HG02642 (cell line): ENCODE results near the gene ITGA2B.
"Not testable (repeated sequence)": the region's sequence is repeated elsewhere in the genome, so short reads cannot be mapped to it uniquely, and the experiment has no call there.

Source experiments
- ATAC-seq: cut with Tn5 transposase; IDR thresholded peaks from one replicate; pipeline ENCODE4 v1.9.1; 2021; ENCODE audit warnings: mild to moderate bottlenecking; ENCODE audit not compliant: unreplicated experiment, poor library complexity

Gene ITGA2B

DNA sequence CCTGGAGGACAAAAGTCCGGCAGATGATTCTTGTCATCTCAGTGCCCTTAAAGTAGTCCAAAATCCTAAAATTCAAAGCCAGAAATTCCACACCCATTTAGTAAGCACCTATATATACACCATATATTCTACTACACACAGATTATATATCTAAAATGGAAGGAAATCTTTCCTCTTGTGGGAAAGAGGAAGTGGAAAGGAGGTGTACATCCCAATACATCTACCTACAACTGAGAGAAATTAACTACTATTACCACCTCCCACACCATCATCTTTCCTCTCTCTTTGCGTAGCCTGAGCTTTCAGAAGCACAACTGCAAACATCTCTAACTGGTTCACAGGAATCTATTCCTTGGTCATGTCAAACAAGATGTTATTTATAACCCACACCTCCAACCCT is 5.4 kb upstream of the ITGA2B start:
- ATAC-seq, result no peak

DNA sequence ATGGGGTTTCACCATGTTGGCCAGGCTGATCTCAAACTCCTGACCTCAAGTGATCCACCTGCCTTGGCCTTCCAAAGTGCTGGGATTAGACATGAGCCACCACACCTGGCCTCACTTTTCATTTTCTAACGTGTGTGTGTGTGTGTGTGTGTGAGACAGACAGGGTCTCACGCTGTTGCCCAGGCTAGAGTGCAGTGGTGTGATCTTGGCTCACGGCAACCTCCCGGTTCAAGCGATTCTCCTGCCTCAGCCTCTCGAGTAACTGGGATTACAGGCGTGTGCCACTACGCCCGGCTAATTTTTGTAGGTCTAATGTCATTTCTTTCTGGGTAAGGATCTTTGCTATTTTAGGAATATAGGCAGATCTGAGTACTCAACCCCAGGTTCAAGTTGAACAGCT is 4.7 kb upstream of the ITGA2B start:
- ATAC-seq, result not testable (repeated sequence)

DNA sequence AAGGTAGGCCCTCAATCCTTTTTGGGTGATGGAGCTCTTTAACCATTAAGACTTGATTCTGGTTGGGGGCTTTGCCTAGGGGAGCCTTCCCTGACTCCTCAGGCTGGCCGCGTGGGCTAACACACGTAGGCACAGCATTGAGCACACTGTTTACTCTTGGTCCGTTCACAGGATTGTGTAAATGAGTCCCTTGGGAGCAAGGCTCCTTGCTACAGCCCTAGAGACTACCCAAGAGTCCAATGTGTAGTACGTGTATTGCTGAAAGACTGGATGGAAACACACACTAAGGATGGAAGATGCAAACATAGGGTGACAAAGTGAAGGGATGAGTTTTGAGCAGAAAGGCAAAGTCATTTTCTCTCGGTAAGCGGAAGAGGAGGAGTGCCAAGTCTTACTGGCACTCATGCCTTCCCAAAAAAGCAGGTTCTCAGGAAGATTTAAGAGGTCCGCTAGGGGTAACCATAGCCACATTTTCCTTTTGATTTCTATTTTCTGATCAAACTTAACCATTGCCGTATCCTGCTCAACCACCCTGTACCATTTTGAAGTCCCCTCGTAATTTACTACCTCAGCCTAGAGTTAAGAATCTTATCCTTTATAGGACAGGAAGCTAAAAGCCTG is 911 bp upstream of the ITGA2B start:
- no peak for ATAC-seq

DNA sequence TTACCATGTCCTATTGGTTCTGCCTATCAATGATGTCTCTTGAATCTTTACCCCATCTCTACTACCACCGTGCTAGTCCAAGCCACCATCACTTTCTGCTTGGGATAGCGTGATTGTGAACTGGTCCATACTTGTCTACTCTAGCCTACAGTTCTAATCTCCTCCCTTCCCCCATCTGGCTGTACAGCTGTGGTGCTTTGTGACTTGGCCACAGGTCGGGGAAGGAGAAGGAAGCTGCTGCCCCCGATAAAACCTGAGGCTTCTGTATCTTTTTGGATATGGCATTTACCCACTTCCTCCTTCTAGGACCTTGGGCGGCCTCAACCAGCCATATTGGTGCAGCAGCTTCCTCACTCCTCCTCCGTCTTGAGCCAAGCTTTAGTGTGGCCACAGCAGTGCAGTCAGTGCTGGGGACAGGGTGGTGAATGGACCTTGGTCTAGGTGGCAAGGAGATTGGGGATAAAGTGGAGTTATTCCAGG is 314 bp upstream of the ITGA2B start:
- no peak for ATAC-seq

DNA sequence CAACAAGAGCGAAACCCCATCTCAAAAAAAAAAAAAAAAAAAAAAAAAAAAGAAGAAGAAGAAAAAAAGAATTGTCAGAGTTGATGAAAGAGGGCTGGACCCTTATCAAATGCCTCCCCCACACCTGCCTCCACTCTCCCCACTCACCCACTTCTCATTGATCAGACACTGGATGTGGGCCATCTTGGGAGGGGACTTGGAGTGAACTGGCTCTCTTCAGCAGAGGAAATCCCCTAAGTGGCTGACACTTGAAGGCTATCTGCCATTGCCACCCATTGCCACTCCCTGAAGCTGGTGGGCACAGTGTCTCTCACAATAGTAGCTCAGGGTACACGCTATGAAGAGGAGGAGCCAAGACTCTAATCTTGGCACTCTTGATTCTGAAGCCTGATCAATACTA is 1.6 kb downstream of the ITGA2B start:
- no peak for ATAC-seq

DNA sequence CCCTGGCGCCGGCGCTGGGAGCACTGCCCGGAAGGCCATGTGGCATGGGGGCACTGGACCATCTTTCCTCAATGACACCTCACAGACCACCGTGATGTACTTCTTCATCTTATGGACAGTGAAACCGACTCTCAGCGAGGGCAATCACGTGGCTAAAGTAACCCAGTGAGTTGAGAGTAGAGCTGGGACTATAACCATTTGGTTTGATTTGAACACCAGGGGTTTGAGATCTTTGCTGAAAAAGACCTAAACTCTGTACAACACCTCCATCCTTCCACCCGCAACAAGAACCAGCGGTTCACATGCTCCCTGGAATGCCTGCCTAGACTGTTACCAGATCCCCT is 3.3 kb downstream of the ITGA2B start:
- ATAC-seq, result no peak

DNA sequence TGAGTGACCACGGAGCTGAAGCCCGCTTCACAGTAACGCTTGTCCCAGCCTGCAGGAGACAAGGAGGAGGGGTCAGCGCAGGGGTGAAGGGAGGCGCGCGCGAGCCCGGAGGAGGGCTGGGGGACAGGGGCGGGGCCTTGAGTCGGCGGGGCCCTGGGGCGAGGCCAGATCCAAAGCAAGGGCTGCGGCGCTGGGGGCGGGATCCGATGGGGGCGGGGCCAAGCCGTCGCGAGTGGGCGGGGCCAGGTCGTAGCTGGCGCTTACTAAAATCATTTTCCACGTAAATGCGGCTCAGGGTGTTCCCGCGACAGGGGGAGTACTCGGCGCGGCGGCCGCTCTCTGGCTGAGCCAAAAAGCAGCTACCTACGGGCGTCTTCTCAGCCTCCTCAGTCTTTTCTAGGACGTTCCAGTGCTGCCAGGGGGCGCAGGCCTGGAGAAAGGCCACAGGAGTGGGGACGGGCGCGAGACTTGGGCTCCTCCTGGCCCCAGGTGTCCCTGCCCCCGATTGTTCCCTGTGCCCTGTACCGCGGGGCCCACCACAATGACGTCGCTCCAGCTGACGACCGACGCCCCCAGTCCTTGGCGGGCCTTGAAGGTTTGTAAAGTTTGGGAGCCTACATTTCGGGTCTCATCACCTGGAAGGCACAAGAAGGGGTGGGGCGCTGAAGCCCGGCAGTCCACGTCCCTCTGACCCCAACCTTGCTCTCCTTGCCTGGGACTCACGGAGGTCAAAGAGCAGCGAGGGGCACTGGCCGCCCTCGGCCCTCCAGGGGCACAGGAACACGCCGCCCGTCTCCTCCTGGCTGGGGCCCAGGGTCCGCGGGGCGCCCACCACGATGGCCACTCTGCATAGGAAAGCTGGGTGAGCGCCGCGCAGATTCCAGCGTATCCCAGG is 3.9 kb downstream of the ITGA2B start:
- peak; percentile 69 for ATAC-seq

DNA sequence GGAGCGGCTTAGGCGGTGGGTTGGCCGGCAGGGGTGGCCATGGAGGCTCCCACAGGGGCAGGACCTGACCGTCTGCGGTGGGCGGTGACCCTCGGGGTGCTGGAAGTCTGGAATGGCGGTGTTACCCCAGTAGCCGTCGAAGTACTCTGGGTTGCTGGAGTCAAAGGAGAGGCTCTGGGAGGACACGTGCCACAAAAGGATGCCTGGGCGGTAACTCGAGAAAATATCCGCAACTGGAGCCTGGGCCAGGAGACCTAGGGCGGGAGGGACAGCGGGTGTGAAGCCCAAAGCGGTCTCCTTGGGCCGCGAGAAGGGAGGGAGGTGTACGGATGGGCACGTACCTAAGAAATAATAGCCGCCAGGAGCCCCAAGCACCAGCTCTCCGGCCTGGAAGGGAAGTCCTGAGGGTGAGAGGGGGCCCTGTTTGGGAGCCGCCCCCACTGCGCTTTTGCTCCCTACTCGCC is 4.6 kb downstream of the ITGA2B start:
- no peak for ATAC-seq

DNA sequence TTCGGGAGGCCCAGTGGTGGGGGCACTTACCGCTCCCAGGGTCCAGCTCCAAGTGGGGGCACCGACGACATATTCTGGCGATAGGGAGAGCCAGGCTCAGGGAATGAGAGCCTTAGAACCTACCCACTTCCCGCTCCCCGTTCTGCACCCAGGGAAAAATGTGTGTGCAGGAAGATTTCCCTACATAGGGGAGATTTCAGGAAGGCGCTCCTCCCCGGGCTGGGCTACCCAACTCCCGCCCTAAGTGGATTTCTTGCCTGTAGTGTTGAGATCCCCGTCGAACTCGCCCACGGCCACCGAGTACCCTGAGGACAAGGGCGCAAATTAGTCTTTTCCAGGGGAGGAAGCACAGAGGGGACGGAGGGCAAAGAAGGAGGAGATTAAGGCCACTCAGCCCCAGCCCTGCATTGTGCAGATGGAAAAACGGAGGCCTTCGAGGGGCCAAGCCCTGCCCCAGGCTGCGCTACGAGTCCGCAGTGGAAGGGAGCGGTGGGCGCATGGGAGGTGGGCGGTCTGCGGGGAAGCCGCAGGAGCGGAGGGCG is 5.1 kb downstream of the ITGA2B start:
- ATAC-seq, result no peak

DNA sequence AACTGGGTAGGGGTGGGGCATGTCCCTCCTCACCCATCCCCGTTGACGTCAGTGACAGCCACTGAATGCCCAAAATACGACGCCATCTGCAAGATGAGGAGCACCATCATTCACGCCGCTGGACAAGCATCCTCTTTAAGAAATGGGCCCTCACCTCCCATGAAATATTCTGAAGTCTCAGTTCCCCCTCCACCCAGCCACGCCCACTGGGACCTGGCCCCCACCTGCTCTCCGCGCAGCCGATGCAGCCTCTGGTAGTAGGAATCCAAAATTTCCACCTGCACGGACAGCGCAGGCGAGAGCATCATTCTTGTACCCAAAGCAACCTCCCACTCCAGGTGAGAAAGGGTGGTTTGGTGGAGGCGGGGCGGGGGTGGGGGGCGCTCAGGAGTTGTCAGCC is 5.6 kb downstream of the ITGA2B start:
- no peak for ATAC-seq

DNA sequence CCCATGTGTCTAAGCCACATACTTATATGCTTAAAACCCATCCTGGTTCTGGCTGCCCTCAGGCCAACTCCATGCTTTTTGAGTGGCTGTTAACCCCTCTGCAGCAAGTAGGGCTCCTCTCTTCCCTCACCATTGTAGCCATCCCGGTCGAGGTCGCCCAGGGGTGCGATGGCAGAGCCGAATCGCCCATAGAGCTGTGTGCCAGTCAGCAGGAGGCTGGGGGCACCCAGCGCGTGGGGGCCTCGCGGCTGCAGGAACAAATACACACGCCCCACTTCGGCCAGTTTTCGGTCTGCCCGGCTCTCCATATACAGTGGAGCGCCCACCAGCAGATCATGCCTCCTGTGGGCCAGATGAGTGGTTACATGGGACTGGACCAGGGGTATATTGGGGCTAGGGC is 6.1 kb downstream of the ITGA2B start:
- no peak for ATAC-seq

DNA sequence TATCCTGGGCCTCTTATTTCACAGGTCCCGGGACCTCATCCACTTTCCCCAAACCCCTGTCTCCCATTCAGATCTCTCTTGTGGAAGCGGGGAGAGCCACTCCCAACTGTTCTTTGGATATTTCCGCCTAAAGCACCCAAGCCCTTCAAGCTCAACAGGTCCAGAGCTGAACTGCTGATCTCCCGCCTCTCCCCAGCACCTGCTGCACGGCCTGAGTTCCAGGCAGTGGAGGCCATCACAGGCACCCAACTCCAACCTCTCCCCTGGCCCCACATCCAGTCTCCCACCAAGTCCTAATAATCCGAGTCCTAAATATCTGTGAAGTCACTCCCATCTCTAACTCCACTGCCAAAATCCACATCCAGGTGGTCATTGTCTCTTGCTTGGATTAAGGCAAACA is 6.5 kb downstream of the ITGA2B start:
- no peak for ATAC-seq

DNA sequence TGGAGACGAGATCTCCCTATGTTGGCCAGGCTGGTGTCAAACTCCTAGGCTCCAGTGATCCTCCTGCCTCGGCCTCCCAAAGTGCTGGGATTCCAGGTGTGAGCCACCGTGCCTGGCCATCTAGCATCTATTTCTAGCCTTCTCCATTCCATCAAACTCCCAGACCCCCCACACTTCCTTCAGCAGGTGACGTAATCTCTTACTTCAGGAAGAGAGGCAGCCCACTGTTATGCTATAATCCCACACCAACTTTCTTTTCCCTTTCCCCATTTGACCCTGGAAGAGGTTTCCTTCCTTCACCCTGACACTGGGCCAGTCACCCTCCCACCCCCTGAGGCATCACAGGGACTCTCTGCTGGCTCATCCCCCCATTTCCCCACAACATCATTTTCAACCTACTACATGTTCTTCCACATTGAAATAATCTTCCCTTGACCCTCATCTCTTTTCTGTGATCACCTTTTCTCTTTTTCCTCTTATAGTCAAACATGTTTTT is 7.6 kb downstream of the ITGA2B start:
- ATAC-seq, result no peak

DNA sequence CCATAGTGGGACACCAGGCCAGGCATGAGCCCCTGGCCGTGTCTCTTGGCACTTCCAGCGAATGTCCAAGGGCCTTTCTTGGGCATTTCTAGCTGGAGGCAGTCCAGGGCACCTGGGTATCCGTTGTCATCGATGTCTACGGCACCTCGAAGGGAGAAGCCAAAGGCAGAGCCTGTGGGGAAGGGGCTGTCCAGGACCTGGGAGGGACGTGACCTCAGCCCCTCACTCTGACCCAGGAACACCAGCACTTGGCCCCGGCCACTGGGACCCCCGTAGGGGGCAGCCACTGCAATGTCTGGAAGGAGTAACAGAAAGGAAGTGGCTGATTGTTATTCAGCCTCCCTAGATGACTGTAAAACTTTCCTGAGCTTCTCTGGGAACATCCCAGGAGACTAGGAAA is 8.7 kb downstream of the ITGA2B start:
- no peak for ATAC-seq

DNA sequence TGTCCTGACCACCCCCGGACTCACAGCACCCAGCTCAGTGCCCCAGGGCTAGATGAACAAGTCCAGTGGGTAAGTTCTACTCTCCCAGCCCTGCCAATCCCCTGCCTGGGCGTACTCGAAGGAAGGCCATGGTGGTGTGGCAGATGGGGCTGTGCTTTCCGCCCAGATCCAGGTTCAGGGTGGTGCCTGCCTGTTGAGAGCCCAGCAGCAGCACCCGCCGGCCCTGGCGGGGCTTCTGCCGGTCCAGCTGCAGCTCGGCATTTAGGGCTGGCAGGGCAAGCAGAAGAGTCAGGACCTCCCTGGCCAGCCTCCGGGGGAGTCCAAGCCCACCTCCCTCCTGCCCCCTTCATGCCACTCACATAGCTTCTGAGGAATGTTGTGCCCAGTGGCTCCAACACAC is 9.6 kb downstream of the ITGA2B start:
- no peak for ATAC-seq

DNA sequence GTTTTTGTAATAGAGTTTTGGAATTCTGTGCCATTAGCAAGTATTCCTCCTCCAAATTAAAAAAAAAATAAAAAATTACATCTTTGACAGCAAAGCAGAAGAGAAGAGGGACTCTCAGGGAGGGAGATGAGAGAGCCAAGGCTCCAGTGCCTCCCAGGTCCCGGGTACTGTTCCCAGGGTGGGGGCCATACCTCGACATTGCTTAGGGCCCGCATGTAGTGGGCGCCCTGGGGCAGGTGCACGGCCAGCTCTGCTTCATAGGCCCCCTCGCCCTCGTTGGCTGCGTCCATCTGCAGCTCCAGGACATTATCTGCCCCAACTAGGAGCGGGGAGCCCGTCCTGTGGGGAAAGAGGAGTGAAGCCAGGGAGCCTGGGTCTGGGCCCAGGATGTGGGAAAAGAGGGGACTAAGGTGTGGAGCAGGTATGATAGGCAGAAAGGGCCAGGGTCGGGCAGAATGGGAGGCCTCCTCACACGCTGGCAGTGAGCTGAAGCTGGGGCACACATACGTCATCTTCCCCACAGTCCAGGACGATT is 11.2 kb downstream of the ITGA2B start:
- ATAC-seq, result no peak

DNA sequence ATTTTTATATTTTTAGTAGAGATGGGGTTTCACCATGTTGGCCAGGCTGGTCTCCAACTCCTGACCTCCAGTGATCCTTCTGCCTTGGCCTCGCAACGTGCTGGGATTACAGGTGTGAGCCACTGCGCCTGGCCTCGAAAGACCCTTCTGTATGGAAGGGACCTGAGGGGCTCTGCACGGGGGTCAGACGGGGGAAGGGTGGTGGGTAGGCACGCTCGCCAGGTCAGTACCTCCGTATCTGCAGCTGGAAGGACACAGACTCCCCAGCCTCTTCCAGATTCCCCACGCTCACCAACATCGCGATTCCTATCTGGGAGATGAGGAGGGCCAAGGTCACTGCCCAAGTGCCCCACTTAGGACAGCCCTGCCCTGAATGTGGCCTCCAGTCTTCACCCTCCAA is 12.7 kb downstream of the ITGA2B start:
- no peak for ATAC-seq

DNA sequence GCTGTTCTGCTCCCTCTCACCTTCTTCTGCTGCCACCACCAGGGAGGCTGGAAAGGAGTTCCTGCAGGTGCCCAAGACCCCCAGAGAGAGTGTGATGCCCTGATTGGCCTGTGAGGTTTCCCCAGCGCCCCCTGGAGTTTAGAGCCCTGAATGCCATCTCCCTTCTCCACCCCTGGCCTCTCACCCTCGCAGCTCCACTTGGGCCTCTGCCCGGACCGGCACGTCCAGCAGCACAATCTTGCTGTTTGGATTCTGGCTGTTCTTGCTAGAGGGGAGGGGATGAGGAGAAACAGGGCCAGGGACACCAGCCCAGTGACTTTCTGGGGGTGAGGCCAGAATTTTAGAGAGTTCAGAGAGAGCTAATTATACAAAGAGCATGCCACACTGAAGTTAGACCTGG is 13.3 kb downstream of the ITGA2B start:
- no peak for ATAC-seq

DNA sequence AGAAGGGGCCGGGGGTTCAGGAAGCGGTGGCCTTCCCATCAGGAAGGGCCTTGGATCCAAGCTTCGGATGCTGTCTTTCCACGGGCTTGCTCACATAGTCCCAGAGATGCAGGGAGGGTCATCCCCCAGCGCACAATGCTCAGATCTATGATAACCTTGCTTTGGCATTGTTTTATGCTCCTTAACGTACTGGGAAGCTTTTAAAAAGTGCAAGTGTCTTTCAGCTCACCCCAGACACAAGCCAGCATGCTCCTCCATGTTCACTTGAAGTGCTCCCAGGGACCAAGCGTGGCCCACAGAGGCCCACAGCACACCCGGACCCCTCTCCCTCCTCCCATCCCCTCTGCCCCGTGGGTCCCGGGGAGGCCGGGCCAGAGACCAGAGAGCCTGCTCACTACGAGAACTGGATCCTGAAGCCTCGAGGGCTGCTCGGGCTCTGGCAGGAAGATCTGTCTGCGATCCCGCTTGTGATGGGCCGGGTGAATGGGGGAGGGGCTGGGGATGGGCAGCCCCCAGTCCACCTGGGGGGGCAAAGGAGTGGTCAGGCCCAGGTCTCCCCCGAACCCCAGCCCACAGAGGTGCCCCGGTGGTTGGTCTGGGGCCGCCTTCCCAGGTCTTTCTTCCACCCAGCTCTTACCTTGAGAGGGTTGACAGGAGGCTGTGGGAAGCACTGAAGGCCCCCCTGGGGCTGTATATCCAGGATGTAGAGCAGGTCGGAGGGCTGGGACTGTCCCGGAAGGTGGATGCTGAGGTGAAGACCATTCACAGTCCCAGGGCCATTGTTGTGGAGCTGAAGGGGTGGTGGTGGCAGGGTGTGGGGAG is 14.0 kb downstream of the ITGA2B start:
- ATAC-seq, result no peak
